Measurements from ENCODE around the gene GPX4.

The GPX4 gene

GRCh38 chr19:1087813-1088415 is 15.9 kb upstream of the GPX4 start:
- no peak for TF ChIP-seq CTCF (IDR thresholded peaks at IDR 0.05; ENCODE audit: insufficient read depth, missing control alignments)
- DNase-seq (ENCODE audit: insufficient read length, low spot score): no peak
- no peak for FAIRE-seq

- FAIRE-seq (no peak), DNase-seq (ENCODE audit: insufficient read length, low spot score) (no peak)
- TF ChIP-seq CTCF (IDR thresholded peaks at IDR 0.05; ENCODE audit: insufficient read depth, missing control alignments): no peak
Observed at GRCh38 chr19:1088416-1089010, 15.3 kb upstream of the GPX4 start.

GRCh38 chr19:1089126-1089771 is 14.5 kb upstream of the GPX4 start:
- no peak for TF ChIP-seq CTCF (IDR thresholded peaks at IDR 0.05; ENCODE audit: insufficient read depth, missing control alignments)
- FAIRE-seq (no peak), DNase-seq (ENCODE audit: insufficient read length, low spot score) (no peak)

- DNase-seq (ENCODE audit: insufficient read length, low spot score): no peak
- FAIRE-seq: no peak
- no peak for TF ChIP-seq CTCF (IDR thresholded peaks at IDR 0.05; ENCODE audit: insufficient read depth, missing control alignments)
Observed at GRCh38 chr19:1089891-1090290, 13.9 kb upstream of the GPX4 start.

- TF ChIP-seq CTCF (IDR thresholded peaks at IDR 0.05; ENCODE audit: insufficient read depth, missing control alignments): no peak
- no peak for DNase-seq (ENCODE audit: insufficient read length, low spot score)
- no peak for FAIRE-seq
Observed at GRCh38 chr19:1090731-1091543, 12.9 kb upstream of the GPX4 start.

- FAIRE-seq (no peak), DNase-seq (ENCODE audit: insufficient read length, low spot score) (no peak)
- no peak for TF ChIP-seq CTCF (IDR thresholded peaks at IDR 0.05; ENCODE audit: insufficient read depth, missing control alignments)
Observed at GRCh38 chr19:1091544-1092175, 12.1 kb upstream of the GPX4 start.
